ENCODE data around the gene NUP205.

- TF ChIP-seq CTCF (IDR thresholded peaks at IDR 0.05) (no peak), POLR2A (IDR thresholded peaks at IDR 0.05) (no peak), EP300 (IDR thresholded peaks at IDR 0.05) (no peak)
Measured at GRCh38 chr7:135687466-135687865, 129.7 kb downstream of the NUP205 start.
